ENCODE measurements around the gene INHA. TPM values are rescaled to one million over a fixed set of nuclear protein-coding genes. Genes with fewer than 3 reads are reported as not detected.

The INHA gene
- polyA plus RNA-seq, 1 of the 3 experiments (the other 2 are of a cell fraction) = 1.2 TPM

GRCh38 chr2:219593154-219593553 is 21.0 kb downstream of the INHA start (continued):
- no peak for TF ChIP-seq USF2 (IDR thresholded peaks at IDR 0.05; ENCODE audit: borderline replicate concordance, low read depth, low read length)
- no peak for TF ChIP-seq JUND (IDR thresholded peaks at IDR 0.05)
- no peak for TF ChIP-seq IRF3 (IDR thresholded peaks at IDR 0.05; ENCODE audit: low read depth, low read length)

GRCh38 chr2:219595256-219595655 is 23.1 kb downstream of the INHA start:
- Histone ChIP-seq H3K79me2 (ENCODE audit: insufficient read depth) (peaks cover 16% of the 10 kb centered on the region; the same call in 1 of the 2 replicates), H3K9me2 (no peaks in the 10 kb centered on the region), H3K27me3 (ENCODE audit: insufficient read depth) (no peaks in the 10 kb centered on the region), H3K4me2 (no peak overlapping the region), H3K9ac (no peak overlapping the region), H3F3A (replicated peaks; ENCODE audit: insufficient read depth) (peaks cover 8% of the 10 kb centered on the region), H3K36me3 (replicated peaks in 1 of 2; ENCODE audit: control insufficient read depth in 1 of 2, insufficient read depth in 2 of 2, low read length in 1 of 2) (no peaks in the 10 kb centered on the region), H3K4me1 (ENCODE audit: control insufficient read depth in 1 of 2, insufficient read depth in 2 of 2, low read depth in 1 of 2, low read length in 1 of 2) (peaks cover 0 to 4% of the 10 kb centered on the region in 2 experiments; a peak in 2 of 4 replicates), H3K9me3 (no peaks in the 10 kb centered on the region), H2AFZ (ENCODE audit: low read depth) (no peak overlapping the region), H4K20me1 (ENCODE audit: insufficient read depth) (no peaks in the 10 kb centered on the region), H3K4me3 (ENCODE audit: low read depth in 2 of 2, low read length in 1 of 2) (no peak overlapping the region), H3K27ac (ENCODE audit: low read depth in 2 of 2, low read length in 1 of 2) (no peak overlapping the region; a peak in 1 of 4 replicates)
- ChIA-PET POLR2A (interaction anchor here (2.3 to 3.9 kb wide), 2 partner anchors 24 to 35 kb away, joined by 9 to 56 read pairs; partner anchors contain the start of genes INHA and OBSL1), CTCF (interaction anchor here (0.7 to 4.9 kb wide), 10 partner anchors 35 to 74 kb away, joined by 3 to 37 read pairs (median 3); partner anchors contain the start of genes CHPF and TMEM198)
- WGBS (ENCODE audit: low lambda C conversion rate) = 74% methylated on average over 3 of the region's 3 CpGs
- no peak for DNase-seq
- TF ChIP-seq REST (IDR thresholded peaks at IDR 0.05; ENCODE audit: low read depth, low read length) (no peak), NFIC (IDR thresholded peaks at IDR 0.05; ENCODE audit: borderline replicate concordance) (0 out of 2 replicates have a peak, but pooled peaks have one; percentile 7), EP300 (IDR thresholded peaks at IDR 0.05; ENCODE audit: borderline replicate concordance in 1 of 2, low read depth in 1 of 2, low read length in 1 of 2) (no peak)
